Erythroblast (primary cell): ENCODE measurements around the gene FGA.

Source experiments
- GATA1 ChIP-seq: IDR thresholded peaks from 2 replicates; pipeline ENCODE4 v1.6.1; 2011; ENCODE audit warnings: low read depth, mild to moderate bottlenecking, control low read depth, low read length, moderate library complexity
- POLR2A ChIP-seq: IDR thresholded peaks from 2 replicates; pipeline ENCODE4 v1.6.1; 2011; ENCODE audit warnings: mild to moderate bottlenecking, low read length

DNA sequence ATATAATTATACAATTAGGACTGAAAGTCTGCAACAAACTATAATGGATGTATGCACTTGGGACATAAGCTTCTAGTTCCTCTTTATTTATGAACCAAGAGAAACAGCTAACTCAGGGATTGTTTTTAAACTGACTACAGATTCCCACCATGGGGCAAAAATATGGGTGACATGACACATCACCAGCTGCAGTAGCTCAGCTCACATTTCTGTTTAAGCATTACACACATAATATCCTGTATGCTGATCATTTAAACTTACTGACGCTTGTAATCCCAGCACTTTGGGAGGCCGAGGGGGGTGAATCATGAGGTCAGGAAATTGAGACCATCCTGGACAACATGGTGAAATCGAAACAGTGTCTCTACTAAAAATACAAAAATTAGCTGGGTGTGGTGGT is 16.2 kb downstream of the FGA start:
- TF ChIP-seq POLR2A (no peak), GATA1 (no peak)
